AG20443 (cell line): Measurements from ENCODE around the gene LPCAT4.
"Not testable (repeated sequence)": the region's sequence is repeated elsewhere in the genome, so short reads cannot be mapped to it uniquely, and the experiment has no call there.

Experiments used
- DNase-seq: peaks from one replicate; pipeline ENCODE4 v3.0.0; 2012; ENCODE audit warnings: low spot score, mixed read lengths

Gene LPCAT4, protein sequence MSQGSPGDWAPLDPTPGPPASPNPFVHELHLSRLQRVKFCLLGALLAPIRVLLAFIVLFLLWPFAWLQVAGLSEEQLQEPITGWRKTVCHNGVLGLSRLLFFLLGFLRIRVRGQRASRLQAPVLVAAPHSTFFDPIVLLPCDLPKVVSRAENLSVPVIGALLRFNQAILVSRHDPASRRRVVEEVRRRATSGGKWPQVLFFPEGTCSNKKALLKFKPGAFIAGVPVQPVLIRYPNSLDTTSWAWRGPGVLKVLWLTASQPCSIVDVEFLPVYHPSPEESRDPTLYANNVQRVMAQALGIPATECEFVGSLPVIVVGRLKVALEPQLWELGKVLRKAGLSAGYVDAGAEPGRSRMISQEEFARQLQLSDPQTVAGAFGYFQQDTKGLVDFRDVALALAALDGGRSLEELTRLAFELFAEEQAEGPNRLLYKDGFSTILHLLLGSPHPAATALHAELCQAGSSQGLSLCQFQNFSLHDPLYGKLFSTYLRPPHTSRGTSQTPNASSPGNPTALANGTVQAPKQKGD

GRCh38 chr15:34367101-34368081, at the start of gene LPCAT4:
Gene LPCAT4 (minus strand): TSS chr15:34367196. CDS start chr15:34367100, 96 bp downstream.
- DNase-seq = peak; percentile 98

DNA sequence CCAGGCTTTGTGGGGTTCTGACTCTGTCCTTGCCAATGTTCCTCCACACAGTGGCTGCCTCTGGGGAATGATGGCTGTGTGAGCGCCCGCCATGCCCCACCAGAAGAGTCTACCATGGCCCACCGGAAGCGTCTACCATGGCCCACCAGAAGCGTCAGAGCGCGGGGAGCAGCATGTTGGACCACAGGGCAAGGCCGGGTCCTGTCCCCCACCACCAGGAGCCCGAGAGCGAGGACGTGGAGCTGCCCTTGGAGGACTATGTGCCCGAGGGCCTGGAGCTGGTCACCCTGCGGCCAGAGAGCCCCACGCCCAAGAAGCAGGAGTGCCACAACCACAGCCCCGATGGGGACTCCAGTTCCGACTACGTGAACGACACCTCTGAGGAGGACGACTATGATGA, 42.5 kb upstream of the LPCAT4 start:
- not testable (repeated sequence) for DNase-seq

DNA sequence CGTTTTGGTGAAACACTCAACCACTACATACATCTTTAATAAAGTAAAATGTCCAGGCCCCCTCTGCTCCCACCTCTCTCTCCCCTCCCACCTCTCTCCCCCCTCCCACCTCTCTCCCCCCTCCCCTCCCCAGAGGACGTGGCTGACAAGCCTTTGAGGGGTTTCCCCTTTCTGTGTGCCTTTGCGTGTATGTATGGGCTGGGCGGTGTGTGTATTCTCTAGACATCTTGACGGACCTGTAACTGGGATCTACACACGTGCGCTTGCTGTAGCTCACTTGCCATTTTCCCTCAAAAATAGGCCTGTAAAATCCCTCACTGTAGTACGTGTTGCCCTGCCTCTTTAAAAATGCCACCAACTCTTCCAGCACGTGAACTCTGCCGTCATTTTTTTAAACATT, 42.0 kb upstream of the LPCAT4 start:
- DNase-seq = not testable (repeated sequence)

GRCh38 chr15:34403899-34404298, 36.9 kb upstream of the LPCAT4 start:
- not testable (repeated sequence) for DNase-seq

DNA sequence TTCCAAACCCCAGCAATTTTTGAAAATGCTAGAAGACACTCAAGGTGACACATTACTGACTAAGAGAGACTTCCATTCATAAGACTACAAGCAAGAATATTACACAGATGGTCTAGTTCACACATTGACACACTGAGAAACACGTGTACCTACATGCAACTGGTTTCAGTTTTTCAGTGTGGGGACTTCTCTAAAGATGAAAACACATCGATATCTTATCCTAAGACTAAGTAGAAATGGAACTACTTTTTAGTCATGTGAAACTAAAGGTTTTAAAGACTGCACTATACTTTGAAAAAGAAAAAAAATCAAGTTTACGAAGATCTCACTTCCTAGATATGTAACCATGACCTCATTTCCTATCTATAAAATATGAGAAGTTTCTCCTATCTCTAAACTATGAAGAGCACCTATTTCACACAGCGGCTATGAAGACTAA, 36.2 kb upstream of the LPCAT4 start:
- not testable (repeated sequence) for DNase-seq

DNA sequence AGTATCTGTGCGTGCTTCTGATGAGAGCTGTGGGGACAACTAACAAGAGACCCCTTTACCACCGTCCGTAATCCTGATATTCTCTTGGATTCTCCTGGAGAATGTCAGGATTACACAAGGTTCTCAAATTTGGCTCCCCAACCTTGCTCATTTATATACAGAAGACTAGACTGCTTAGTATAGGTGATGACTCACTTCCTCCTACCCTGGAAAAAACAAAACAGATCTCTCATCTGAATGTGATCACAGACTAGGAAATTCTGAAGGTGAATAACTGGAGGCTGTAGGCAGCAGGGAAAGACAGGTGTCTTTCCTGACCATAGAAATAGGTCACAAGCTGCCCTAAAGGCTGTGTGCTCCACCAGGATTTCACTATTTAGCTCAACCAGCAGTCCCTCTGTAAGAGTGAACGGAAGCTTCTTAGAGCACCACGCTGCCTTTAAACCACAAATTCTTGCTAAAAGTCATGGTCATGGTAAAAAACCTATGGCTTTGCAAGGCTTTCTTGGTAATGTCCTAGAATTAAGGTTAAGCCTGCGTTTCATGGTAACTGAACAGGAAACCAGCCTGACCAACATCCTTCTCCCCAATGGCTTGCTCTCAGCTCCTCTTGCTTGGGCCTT, 30.8 kb upstream of the LPCAT4 start:
- not testable (repeated sequence) for DNase-seq

DNA sequence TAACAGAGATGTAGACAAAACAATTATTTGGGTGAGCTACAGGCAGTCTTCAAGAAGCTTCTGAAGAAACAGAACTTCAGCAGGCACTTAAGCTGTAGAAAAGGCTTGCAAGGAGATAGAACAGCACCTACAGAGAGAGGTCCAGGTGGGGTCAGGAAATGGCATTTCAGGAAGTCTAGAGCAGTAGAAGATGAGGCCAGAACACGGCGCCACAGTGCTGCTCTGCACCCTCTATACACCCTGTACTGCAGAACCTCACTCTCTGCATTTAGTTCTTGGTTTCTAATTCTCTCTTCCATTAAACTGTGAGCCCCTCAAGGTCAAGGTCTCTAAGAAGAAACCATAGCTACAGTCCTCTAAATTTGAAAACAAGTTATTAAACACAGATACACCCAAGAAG, 26.0 kb upstream of the LPCAT4 start:
- DNase-seq = not testable (repeated sequence)

DNA sequence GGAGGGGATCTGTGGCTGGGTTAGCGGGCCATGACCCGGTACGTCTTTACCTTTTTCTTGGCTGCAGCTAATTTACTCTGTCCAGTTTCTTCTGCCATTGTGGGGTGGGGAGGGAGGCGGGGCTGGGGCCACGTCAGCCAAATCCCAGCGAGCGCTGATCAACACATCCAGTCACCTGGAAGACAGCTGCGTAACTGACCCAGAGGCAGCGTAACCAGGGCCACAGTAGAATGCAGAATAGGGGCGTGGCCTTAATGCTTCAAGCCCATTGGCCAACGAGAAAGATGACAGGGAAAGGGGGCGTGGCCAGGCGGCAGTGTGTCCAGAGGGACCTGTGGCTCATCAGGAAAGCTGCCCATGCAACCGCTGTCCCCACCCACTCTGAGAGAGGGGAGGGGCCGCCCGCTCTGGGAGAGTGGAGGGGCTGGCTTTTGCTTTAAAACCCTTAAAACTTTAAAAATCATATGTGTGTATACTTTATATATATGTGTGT, 22.6 kb upstream of the LPCAT4 start:
- not testable (repeated sequence) for DNase-seq

DNA sequence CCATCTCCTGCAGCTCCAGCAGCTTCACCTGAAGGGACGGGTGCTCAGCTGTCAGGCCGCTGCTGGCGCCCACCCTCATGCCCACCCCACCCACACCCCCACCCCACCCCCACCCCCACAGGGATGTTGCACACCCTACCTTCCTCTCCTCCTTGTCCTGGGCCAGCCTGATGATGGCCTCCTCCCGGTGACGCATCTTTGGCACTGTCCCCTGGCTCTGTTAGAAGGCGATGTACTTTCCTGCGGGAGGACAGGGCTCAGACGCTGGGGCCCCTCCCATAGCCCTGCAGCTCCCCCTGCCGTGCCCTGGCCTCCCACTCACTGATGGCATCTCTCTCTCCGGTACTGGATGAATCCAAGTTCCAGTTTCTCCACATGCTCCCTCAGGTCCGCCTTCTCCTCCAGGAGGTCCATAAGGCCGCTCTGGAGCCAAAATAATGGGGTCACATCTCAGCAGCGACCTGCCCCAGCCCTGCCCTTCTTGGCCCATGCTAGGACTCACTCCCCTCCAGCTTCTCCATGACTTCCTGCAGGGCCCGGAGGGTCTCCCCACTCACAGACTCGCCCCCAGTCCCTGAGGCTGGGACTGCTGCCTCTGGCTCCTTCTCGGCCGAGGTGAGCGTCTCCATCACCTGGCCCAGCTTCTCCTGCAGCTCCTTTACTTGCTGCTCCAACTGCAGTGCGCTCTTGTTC, 15.0 kb upstream of the LPCAT4 start:
- not testable (repeated sequence) for DNase-seq

- not testable (repeated sequence) for DNase-seq
Measured at GRCh38 chr15:34380491-34380890, 13.5 kb upstream of the LPCAT4 start.

- no peak for DNase-seq
Measured at GRCh38 chr15:34376856-34377255, 9.9 kb upstream of the LPCAT4 start.

GRCh38 chr15:34375541-34375940, 8.5 kb upstream of the LPCAT4 start:
- DNase-seq = not testable (repeated sequence)

GRCh38 chr15:34374816-34375215, 7.8 kb upstream of the LPCAT4 start:
- DNase-seq = no peak

DNA sequence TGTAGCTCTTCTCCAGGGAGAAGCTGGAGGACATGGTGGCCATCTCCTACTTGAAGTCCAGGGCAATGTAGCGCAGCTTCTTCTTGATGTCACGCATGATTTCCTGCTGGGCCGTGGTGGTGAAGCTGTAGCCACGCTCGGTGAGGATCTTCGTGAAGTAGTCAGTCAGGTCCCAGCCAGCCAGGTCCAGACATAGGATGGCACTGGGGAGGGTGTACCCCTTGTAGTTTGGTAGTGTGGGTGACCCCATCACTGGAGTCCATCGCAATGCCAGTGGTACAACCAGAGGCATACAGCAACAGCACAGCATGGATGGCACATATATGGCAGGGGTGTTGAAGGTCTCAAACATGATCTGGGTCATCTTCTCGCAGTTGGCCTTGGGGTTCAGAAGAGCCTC, 7.0 kb upstream of the LPCAT4 start:
- no peak for DNase-seq

DNA sequence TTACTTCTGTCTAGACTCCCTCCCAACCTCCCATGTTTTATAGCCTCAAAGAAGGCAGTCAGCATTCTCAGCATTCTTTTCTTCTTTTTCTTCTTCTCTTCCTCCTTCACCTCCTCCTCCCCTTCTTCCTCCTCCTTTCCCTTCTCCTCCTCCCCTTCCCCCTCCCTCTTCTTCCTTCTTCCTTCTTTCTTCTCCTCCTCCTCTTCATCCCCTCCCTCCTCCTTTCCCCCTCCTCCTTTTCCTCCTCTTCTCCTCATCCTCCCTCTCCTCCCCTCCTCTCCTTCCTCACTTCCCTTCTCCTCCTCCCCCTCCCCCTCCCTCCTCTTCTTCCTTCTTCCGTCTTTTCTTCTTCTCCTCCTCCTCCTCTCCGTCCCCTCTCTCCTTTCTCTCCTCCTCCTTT, 3.6 kb upstream of the LPCAT4 start:
- no peak for DNase-seq

DNA sequence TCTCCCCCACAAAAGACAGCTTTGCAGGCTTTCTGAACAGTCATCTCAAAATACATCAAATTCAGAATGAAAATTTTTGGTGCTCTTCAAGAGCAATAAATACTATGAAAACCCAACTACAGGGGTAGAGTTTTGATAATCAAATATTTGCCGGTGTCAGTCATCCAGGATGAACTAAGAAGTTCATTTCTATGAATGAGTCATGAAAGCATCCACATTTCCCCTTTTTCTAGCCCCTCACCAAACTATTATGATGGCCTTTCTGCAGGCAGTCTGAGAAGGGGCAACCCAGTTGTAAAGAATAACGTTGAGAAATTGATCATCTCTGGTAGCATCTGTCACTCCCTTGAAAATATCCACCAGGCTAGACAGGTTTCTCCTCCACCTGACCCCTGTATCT, 3.1 kb upstream of the LPCAT4 start:
- DNase-seq = no peak

- DNase-seq = peak; percentile 50
Measured at GRCh38 chr15:34366271-34367065, 528 bp downstream of the LPCAT4 start.

GRCh38 chr15:34365836-34366235, 1.2 kb downstream of the LPCAT4 start:
- no peak for DNase-seq

DNA sequence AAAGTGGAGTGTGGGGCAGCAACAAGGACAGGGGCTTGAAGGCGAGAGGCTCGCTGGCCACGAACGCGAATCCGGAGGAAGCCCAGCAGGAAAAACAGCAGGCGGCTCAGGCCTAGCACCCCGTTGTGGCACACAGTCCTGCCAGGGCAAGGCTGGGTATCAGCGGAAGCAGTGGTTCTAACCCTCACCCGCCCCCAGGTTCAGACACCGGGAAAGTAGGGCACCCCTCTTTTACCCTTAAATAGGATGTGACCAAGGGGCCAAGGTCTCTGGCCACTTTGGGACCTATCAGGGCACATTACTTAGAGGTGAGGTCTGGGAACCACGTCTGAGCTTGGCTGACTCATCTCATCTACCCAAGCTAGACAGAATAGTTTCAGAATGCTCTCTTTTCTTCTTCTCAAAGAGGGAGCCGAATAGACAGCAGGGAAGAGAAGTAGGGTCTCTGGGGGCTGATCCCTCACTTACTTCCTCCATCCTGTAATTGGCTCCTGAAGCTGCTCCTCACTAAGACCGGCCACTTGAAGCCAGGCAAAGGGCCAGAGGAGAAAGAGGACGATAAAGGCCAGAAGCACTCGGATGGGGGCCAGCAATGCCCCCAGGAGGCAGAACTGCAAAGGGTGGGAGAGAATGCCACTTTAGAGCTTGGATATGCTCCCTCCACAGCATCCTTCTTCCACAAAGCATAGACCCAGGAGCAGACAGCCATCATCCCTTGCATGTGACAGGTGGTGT, 1.7 kb downstream of the LPCAT4 start:
- DNase-seq = no peak

DNA sequence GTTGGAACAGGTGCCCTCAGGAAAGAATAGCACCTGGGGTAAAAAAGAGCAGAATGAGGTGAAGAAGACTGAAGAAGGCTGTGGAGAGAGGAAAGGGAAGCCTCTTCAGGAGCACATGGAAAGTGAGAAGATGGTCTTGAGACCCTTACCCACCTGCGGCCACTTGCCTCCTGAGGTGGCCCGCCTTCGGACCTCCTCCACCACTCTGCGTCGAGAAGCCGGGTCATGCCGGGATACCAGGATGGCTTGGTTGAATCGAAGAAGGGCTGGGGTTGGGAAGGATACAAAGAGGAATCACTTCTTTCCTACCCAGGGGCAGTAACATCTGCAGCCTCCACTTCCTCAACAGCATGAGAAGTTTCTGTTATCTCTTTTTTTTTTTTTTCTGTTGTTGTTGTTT, 3.0 kb downstream of the LPCAT4 start:
- DNase-seq = no peak
